Mononuclear cell (primary cell): ENCODE results near the gene GLRX. TPM values are rescaled to one million over a fixed set of nuclear protein-coding genes. Genes with fewer than 3 reads are reported as not detected.
"Not testable (repeated sequence)": the region's sequence is repeated elsewhere in the genome, so short reads cannot be mapped to it uniquely, and the experiment has no call there.

ENCODE experiments used
- H3K27me3 ChIP-seq: 2 replicates; pipeline ENCODE4 v1.6.0; 2011; ENCODE audit warnings: low read length, control low read depth; ENCODE audit not compliant: insufficient read depth
- H3K4me1 ChIP-seq: 2 replicates; pipeline ENCODE4 v1.5.1; 2011; ENCODE audit warnings: mild to moderate bottlenecking, low read length, control low read depth; ENCODE audit not compliant: insufficient read depth
- H3K4me3 ChIP-seq: 2 replicates; pipeline ENCODE4 v1.5.1; 2011; ENCODE audit warnings: mild to moderate bottlenecking, low read length, moderate library complexity
- H3K9me3 ChIP-seq: 2 replicates; pipeline ENCODE4 v1.5.1; 2011; ENCODE audit warnings: low read depth, mild to moderate bottlenecking, control low read depth, low read length
- total RNA-seq: library from RNA; depleted of rRNA; stranded (reverse); fragments of >200 nt; gene quantifications from one replicate; pipeline ENCODE4 v1.2.3, GENCODE V29; 2012

Gene GLRX
- total RNA-seq, 1 donor: 28.8 TPM

DNA sequence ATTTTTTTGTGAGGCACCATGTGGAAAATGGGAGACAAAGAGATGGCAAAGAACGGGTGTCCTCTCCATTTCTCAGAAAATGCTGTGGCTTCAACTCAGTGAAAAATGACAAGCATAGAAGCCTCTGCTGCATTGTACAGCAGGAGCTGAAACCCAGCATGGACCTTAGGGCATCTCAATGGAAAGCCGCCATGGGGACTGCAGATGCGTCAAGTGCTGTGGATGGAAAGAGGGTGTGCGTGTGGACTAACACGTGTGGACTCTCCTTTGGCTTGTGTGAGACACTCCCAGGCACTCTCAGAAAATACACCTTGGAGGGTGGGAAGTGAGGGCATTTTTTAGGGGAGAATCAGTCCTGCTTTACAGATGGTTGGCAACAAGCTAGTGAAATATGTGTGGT, 2.2 kb upstream of the GLRX start:
- Histone ChIP-seq H3K27me3 (no peaks in the 10 kb centered on the region), H3K4me3 (no peak overlapping the region), H3K9me3 (no peaks in the 10 kb centered on the region), H3K4me1 (peaks cover 79% of the 10 kb centered on the region)

DNA sequence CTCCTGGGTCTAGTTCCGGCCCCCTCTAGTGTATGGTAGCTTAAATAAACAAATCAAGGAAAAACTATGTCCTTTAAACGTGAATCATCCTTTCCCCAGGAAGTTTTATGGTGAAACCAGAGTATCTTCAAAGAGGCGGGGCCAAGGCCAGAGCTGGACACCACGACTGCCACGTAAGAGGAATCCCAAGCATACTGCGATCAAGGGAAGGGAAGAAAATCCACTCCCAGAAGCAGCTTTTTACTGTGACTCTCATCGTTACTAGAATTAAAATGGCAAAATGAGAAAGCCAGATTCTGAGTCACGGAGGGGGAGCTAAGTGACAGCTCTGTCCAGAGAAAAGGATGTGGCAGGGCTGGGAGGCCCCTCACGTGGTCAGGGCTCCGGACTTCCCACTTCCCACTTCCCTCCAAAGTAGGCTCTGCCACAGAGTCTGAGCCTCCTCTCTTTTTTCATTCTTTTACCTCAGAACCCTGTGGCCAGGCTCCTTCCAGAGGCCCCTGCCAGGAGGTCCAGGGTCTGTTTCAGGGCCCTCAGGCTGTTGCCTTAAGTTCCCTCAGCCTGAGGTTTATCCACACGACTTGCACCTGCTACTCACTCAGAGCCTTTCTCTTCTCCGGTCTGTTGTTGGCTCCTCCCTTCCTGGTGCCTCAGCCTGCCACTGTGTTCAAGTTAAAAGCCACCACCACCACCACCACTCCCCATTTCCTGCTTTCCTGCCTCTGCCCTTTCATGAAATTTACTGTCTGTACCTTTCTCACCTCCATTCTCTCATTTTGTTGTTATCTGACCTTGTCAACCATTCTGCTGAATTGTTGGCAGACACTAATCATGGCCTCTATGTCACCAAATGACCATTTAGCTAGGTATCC, 1.4 kb upstream of the GLRX start:
- Histone ChIP-seq H3K4me1 (peaks cover 87% of the 10 kb centered on the region), H3K9me3 (no peaks in the 10 kb centered on the region), H3K27me3 (no peaks in the 10 kb centered on the region), H3K4me3 (peak overlapping the region; percentile 98)

DNA sequence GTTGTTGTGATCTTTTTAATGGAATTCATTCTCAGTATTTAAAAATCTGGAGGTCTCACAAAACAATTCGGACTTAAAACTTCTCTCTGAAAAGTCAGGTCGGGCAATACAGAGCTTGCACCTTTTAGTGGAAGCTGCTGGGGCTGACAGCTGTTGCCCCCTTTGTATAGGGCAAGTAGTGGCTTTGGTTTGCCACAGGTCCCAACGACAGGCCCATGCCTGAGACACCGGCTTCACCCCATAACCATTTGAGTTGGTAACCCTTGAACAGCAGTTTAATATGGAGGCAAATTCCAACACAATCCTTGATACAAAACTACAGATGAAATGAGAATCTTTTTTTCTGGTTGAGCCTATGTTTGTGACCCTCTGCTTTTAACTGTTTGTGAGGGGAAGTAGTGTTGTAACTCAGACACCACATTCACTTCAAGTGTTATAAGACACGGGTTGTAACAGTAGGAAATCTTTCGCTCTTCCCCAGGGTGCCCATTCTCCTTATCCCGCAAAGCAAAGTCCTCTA, 752 bp upstream of the GLRX start:
- no peaks in the 10 kb centered on the region for H3K9me3 ChIP-seq
- peaks cover 90% of the 10 kb centered on the region for H3K4me1 ChIP-seq
- H3K4me3 ChIP-seq: peak overlapping the region; percentile 98

DNA sequence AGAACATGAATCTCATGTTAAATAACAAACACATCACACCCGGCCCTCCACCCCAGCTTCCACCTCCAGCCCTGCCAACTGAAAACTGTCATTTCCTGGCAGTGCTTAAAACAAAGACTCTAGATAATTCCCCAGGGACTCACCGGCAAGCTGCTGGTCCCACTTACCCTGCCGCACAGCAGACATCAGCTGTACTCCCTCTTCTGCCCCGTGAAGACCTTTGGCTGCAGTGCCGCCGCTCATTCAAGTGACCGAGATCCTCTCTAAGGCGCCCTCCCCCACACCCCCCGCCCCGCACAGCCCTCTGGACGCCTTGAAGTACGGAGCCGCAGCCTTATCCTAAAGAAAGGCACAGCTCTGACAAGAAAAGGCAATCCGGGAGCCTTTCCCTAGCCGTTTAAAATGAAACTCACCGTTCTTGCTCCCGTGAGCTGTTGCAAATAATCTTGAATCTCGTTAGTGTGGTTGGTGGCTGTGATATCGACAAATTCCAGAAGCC, 434 bp downstream of the GLRX start:
- Histone ChIP-seq H3K4me1 (peaks cover 90% of the 10 kb centered on the region), H3K4me3 (peak overlapping the region; percentile 98), H3K27me3 (no peaks in the 10 kb centered on the region), H3K9me3 (no peaks in the 10 kb centered on the region)

More for the DNA sequence above, 752 bp upstream of the GLRX start:
- no peaks in the 10 kb centered on the region for H3K27me3 ChIP-seq

DNA sequence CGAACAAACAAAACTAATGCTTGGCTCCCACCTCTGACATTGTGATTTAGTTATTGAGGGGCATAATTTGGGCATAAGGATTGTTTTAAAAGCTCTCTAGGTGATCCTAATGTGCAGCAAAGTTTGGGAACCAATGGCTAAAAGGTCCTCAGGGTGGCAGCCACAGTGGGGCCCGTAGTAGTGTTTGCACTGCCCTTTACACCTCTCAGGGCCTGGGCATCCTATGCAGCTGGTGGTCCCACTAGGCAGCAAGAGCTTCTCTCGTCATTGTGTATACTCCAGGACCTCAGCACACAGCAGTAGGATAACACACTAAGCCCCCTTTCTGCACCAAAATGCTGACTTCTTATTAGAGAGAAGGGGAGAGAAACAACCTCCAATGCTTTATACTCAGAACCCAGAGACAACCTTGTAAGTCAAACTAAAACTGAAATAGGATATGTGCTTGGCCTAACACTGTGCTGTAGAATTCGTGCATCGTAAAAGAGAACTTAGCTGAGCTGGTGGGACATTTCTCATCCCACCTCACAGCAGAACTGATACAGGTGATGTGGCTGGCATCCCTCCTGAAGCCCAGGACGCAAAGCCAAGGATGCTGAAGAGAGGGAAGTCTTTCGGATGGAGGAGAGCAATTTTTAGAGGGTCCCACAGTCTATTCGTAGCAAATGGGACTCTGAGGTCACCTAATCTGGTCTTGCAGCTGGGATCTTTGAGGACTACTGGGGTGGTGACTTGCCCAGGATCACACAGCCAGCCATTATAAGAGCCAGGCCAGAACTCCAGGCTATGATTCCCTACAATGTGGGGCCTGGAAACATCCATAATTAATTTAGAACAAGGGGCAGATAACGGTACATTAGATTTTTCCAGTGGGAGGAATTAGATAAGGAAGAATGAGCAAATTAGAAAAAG, 1.2 kb downstream of the GLRX start:
- Histone ChIP-seq H3K27me3 (no peaks in the 10 kb centered on the region), H3K9me3 (no peaks in the 10 kb centered on the region), H3K4me1 (peaks cover 90% of the 10 kb centered on the region), H3K4me3 (peak overlapping the region; percentile 98)

DNA sequence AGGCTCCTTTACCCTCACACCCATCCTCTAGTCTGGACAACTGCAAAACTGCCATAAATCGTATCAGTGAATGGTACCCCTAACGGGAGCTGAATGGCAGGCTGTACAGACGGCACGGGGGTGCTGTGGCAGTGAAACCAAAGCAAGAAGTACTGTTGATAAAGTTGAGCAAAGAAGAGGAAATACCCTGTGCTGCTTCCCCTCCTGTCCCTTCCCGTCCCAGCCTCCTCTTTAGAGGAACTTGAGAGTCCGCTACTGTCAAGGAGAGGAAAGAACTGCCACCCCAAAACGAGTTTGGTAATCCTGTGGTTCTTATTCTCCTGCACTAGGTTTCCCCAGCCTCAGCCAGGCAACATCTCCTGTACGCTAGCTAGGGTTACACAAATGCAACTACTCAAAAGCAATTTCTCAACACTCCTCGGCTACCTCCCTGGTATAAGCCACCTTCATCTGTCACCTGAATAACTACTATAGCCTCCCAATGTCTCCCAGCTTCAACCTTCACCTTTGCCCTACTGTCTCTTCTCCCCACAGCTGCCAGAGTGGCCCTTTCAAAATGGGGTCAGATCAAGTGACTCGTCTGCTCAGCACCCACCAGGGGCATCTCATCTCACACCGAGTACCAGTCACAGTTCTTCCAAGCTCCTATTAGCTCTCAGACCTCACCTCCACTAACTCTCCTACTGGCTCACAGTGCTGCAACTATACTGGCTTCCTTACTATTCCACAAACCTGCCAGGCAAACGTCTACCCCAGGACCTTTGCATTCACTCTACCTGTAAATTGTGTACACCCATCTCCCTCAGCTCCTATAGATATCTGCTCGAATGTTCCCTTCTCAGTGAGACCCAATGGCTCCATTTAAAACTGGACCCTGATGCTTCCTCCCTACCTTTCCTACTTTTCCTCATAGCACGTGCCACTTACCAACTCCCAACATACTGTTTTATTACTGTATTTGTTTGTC, 4.1 kb downstream of the GLRX start:
- no peaks in the 10 kb centered on the region for H3K27me3 ChIP-seq
- H3K9me3 ChIP-seq: no peaks in the 10 kb centered on the region
- H3K4me3 ChIP-seq: peak overlapping the region; percentile 98
- H3K4me1 ChIP-seq: peaks cover 84% of the 10 kb centered on the region

DNA sequence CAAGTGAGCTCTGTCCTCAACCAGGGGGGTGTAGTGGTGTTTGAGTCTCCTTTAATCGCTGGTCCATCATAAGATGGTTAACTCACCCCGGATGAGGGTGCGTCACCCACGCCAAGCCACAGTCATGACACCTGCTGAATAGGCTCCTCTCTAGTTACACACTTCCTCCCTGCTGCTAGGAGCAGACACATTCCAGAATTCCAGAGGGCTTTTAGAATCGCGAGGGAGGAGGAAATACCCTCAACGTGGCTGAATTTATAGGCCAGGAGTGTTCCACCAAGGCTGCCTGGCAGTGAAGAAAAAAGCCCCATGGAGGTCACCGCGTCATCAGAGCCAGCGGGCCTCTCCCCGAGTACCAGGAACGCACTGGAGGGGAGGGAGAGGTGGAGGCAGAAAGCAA, 5.1 kb downstream of the GLRX start:
- no peaks in the 10 kb centered on the region for H3K9me3 ChIP-seq
- H3K27me3 ChIP-seq: no peaks in the 10 kb centered on the region
- peaks cover 86% of the 10 kb centered on the region for H3K4me1 ChIP-seq
- H3K4me3 ChIP-seq: peak overlapping the region; percentile 98

DNA sequence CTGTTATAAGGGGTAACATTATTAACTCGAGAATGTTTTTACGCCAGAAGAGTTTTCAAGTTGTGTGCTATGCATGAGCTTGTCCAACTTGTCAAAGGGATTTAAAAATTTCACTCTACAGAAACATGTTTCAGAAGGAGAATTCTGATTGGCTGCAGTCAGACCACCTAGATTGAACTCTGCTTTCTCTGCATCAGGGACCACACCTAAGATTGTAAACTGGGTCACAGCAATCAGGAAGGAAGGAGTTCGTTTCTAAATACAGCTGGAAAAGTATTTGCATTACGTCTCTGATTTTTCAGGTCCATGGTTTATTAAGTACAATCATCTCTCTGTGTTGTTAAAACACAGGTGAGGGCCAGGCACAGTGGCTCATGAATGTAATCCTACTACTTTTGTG, 5.8 kb downstream of the GLRX start:
- H3K4me3 ChIP-seq: no peak overlapping the region
- no peaks in the 10 kb centered on the region for H3K27me3 ChIP-seq
- H3K4me1 ChIP-seq: peaks cover 93% of the 10 kb centered on the region
- no peaks in the 10 kb centered on the region for H3K9me3 ChIP-seq

DNA sequence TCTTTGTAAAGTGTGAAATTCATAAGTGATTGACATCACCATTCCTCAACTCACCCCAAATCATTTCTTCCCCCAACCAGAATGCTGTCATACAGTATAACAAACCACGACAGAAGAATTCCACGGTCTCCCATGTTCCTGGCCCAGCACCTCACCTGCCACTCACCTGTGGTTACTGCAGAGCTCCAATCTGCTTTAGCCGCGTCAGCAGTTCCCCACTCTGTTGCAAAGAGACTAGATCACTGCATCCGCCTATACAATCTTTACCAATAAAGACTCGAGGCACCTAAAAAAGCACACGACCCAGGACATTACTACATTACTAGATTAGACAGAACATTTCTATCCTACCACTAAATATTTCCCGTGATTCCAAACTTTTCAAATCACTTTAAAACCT, 6.2 kb downstream of the GLRX start:
- no peaks in the 10 kb centered on the region for H3K9me3 ChIP-seq
- H3K27me3 ChIP-seq: no peaks in the 10 kb centered on the region
- H3K4me1 ChIP-seq: peaks cover 92% of the 10 kb centered on the region
- no peak overlapping the region for H3K4me3 ChIP-seq

DNA sequence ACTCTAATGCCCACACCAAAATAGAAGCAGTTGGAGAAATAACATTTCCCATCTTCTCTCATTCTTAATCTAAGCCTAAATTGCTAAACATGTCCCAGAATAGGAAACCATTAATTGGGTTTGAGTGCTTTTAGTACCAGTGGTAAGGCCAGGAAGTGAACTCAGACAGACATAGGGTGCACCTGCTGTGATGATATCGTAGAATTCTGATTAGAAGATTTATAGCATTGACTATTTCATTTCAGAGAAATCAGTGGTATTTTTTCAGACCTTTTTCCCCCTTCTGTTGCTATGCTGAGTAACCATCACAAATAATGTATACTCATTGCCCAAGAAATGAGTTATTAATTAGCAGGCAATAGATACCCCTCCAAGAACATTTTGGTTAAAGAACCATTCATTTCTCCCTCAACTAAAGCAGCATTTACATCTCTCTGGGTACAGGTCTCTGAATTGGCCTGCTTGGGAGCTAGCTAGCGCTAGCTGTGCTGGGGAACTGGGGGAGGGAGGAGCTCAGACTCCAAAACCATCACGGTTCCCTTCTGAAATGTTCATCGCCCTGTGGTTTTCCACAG, 7.3 kb downstream of the GLRX start:
- H3K4me3 ChIP-seq: no peak overlapping the region
- H3K27me3 ChIP-seq: no peaks in the 10 kb centered on the region
- H3K9me3 ChIP-seq: no peaks in the 10 kb centered on the region
- peaks cover 90% of the 10 kb centered on the region for H3K4me1 ChIP-seq

DNA sequence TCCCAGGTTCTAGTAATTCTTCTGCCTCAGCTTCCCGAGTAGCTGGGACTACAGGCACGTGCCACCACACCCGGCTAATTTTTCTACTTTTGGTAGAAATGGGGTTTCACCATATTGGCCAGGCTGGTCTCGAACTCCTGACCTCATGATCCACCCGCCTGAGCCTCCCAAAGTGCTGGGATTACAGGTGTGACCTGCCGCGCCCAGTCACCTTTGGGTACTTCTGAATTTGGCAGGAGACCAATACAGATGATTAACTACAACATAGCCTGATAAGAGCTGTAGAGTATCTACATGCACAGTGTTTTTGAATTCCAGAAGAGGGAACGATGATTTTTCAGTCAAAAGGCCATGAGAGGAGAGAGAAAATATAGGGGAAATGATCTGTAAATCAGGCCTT, 9.5 kb downstream of the GLRX start:
- H3K27me3 ChIP-seq, H3K4me3 ChIP-seq, H3K9me3 ChIP-seq: not testable (repeated sequence)
- H3K4me1 ChIP-seq: peaks cover 90% of the 10 kb centered on the region

DNA sequence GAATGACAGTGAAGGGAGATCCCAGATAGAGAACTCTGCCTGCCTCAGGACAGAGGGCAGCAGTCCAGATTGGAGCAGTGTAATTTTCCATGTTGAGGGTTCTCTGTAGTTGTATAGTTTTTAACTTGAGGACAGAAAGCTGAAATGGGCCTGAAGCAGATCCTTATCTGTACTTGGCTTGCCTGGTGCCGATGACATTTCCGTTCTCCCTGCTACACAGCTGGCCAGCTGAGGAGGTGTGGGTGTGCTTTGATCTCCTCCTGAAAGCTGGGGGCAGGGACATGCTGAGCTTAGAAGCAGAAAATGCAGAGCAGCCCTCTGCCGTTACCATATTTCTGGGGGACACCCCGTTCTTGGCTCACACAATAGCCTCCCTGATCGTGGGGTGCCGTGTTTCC, 10.5 kb downstream of the GLRX start:
- Histone ChIP-seq H3K9me3 (no peaks in the 10 kb centered on the region), H3K4me3 (no peak overlapping the region)

DNA sequence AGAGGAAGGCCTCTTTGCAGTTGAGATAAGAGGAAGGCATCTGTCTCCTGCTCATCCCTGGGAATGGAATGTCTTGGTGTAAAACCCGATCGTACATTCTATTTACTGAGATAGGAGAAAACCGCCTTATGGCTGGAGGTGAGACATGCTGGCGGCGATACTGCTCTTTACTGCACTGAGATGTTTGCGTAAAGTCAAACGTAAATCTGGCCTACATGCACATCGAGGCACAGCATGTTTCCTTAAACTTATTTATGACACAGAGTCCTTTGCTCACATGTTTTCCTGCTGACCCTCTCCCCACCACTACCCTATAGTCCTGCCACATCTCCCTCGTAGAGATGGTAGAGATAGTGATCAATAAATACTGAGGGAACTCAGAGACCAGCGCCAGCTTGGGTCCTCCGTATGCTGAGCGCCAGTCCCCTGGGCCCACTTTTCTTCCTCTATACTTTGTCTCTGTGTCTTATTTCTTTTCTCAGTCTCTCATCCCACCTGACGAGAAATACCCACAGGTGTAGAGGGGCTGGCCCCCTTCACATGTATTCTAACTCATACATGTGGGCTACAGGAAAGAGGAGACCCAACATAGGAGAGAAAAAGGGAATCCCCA, 11.0 kb downstream of the GLRX start:
- H3K4me1 ChIP-seq: peaks cover 83% of the 10 kb centered on the region
- H3K9me3 ChIP-seq, H3K4me3 ChIP-seq, H3K27me3 ChIP-seq: not testable (repeated sequence)

More for the DNA sequence above, 10.5 kb downstream of the GLRX start:
- Histone ChIP-seq H3K27me3 (no peaks in the 10 kb centered on the region), H3K4me1 (peaks cover 88% of the 10 kb centered on the region)

DNA sequence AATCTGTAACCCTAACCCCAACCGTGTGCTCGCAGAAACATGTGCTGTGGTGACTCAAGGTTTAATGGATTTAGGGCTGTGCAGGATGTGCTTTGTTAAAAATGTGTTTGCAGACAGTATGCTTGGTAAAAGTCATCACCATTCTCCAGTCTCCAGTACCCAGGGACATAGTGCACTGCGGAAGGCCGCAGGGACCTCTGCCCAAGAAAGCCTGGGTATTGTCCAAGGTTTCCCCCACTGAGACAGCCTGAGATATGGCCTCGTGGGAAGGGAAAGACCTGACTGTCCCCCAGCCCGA, 11.5 kb downstream of the GLRX start:
- not testable (repeated sequence) for H3K4me3 ChIP-seq, H3K27me3 ChIP-seq, H3K9me3 ChIP-seq
- H3K4me1 ChIP-seq: peaks cover 81% of the 10 kb centered on the region
